Activated effector memory CD4-positive, alpha-beta T cell treated with anti-CD3 and anti-CD28 coated beads, Interleukin-2, amount 50 U/mL, for 16 hours (primary cell): Measurements from ENCODE around the gene CAMSAP1.
"Not testable (repeated sequence)": the region's sequence is repeated elsewhere in the genome, so short reads cannot be mapped to it uniquely, and the experiment has no call there.

Experiments used
- DNase-seq: peaks from one replicate; pipeline ENCODE4 v3.0.0-alpha.2; 2020

The CAMSAP1 gene

GRCh38 chr9:135907431-135908092, at the start of gene CAMSAP1:
Gene CAMSAP1 (minus strand): TSS chr9:135907546. CDS start chr9:135907159, 387 bp downstream.
- peak; percentile 98 for DNase-seq

- no peak for DNase-seq
These were observed 49.4 kb upstream of the CAMSAP1 start for GRCh38 chr9:135956802-135957174.

GRCh38 chr9:135955934-135956801, 48.8 kb upstream of the CAMSAP1 start:
- DNase-seq: no peak

GRCh38 chr9:135952664-135953206, 45.4 kb upstream of the CAMSAP1 start:
- no peak for DNase-seq

- DNase-seq: no peak
These were observed 44.7 kb upstream of the CAMSAP1 start for GRCh38 chr9:135951889-135952663.

GRCh38 chr9:135951310-135951709, 44.0 kb upstream of the CAMSAP1 start:
- DNase-seq: not testable (repeated sequence)

- DNase-seq: not testable (repeated sequence)
These were observed 43.5 kb upstream of the CAMSAP1 start for GRCh38 chr9:135950841-135951240.

- no peak for DNase-seq
These were observed 42.9 kb upstream of the CAMSAP1 start for GRCh38 chr9:135950135-135950682.

- no peak for DNase-seq
These were observed 42.3 kb upstream of the CAMSAP1 start for GRCh38 chr9:135949501-135950134.

GRCh38 chr9:135948968-135949367, 41.6 kb upstream of the CAMSAP1 start:
- no peak for DNase-seq

GRCh38 chr9:135948446-135948845, 41.1 kb upstream of the CAMSAP1 start:
- DNase-seq: no peak

GRCh38 chr9:135947582-135947981, 40.2 kb upstream of the CAMSAP1 start:
- DNase-seq: no peak

- DNase-seq: not testable (repeated sequence)
These were observed 39.8 kb upstream of the CAMSAP1 start for GRCh38 chr9:135947105-135947504.

- no peak for DNase-seq
These were observed 39.1 kb upstream of the CAMSAP1 start for GRCh38 chr9:135946392-135946994.

GRCh38 chr9:135945969-135946368, 38.6 kb upstream of the CAMSAP1 start:
- no peak for DNase-seq

GRCh38 chr9:135944444-135945252, 37.3 kb upstream of the CAMSAP1 start:
- no peak for DNase-seq

GRCh38 chr9:135943604-135944003, 36.3 kb upstream of the CAMSAP1 start:
- not testable (repeated sequence) for DNase-seq

- no peak for DNase-seq
These were observed 34.1 kb upstream of the CAMSAP1 start for GRCh38 chr9:135941288-135941995.

- DNase-seq: peak; percentile 78
These were observed 32.3 kb upstream of the CAMSAP1 start for GRCh38 chr9:135939351-135940265.
